Head of caudate nucleus (tissue), 42 donors: ENCODE results near the gene TRNP1.
"Not testable (repeated sequence)": the region's sequence is repeated elsewhere in the genome, so short reads cannot be mapped to it uniquely, and the experiment has no call there.

Source experiments
- DNase-seq, 42 donors: peaks; one replicate each; pipeline versions ENCODE4 v3.0.0 to v3.0.0-alpha.2; 2020 to 2021; ENCODE audit warnings: mixed read lengths in 7 of 42
- intact Hi-C: fragments of 100-400 bp; cut with DNase I; formaldehyde crosslinking; loops from one replicate; pipeline ENCODE4 v1.15.0; 2022

TRNP1 gene

DNA sequence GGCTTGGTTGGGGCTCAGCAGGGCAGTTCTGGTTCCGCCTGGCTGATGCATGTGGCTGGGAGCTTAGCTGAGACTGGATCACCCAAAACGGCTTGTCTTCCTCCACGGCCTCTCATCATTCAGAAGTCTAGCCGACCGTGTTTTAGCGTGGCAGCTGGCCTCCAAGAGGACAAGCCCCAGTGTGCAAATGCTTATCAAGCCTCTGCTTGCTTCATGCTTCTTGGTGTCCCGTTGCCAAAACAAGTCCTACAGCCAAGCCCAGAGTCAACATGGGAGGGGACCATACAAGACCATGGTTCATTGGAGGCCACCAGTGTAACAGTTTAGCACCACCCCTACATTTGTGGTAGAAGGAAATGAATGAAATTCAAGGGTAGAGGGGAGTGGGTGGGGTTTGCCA, 22.7 kb upstream of the TRNP1 start:
- intact Hi-C loops = no loop called here
- DNase-seq = no peak

DNA sequence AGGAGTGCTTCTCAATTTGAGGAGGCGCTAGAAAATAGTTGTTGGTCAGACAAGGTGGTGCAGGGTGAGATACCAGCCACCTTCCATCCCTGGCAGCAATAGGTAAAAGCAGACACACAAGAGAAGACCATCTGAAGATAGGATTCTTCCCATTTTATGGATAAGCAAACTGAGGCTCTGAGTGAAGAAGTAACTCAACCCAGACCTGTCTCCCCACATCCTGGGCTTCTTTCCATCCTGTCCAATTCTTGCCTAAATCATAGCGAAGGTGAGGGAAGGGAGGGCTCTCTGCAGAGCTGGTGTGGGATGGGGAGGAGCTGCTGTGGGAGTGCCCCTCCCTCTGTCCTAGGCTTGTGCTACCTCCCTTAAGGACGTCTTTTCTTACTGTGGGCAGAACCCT, 21.9 kb upstream of the TRNP1 start:
- DNase-seq = no peak
- intact Hi-C loops = no loop called here

DNA sequence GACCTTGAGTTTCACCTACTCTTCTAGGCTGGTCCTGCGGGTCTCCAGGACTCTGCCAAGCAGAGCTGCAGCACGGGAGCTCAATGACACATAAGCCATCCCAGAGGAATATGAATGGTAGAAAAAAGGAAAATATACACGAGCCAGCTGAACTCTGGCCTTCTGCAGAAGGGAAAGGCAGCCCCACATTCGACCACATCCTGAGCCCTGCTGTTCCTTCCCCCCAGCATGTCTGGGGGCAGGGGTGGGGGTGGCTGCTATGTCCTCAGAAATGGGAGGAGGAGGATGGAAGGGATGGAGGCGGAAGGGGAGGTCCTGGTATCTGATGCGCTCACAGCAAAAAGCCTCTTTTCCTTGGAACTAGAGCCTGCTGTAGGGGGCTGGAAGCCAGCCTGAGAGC, 21.1 kb upstream of the TRNP1 start:
- intact Hi-C loops = no loop called here

DNA sequence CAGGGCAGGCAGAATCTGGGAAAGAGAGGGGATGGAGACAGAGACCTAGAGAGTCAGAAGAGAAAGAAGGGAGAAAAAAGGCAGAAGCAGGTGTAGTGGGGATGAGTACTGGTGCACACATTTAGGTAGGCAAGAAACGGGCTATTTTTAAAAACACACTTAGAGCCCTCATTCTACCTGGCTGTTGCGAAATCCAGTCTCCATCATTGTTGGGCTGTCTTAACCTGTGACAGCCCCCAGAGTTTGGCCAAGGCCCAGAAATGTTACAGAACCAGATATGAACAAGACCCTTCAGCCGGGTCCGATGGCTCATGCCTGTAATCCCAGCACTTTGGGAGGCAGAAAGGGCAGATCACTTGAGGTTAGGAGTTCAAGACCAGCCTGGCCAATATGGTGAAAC, 20.7 kb upstream of the TRNP1 start:
- intact Hi-C loops = no loop called here
- no peak for DNase-seq

More for the DNA sequence above, 21.1 kb upstream of the TRNP1 start:
- no peak for DNase-seq

DNA sequence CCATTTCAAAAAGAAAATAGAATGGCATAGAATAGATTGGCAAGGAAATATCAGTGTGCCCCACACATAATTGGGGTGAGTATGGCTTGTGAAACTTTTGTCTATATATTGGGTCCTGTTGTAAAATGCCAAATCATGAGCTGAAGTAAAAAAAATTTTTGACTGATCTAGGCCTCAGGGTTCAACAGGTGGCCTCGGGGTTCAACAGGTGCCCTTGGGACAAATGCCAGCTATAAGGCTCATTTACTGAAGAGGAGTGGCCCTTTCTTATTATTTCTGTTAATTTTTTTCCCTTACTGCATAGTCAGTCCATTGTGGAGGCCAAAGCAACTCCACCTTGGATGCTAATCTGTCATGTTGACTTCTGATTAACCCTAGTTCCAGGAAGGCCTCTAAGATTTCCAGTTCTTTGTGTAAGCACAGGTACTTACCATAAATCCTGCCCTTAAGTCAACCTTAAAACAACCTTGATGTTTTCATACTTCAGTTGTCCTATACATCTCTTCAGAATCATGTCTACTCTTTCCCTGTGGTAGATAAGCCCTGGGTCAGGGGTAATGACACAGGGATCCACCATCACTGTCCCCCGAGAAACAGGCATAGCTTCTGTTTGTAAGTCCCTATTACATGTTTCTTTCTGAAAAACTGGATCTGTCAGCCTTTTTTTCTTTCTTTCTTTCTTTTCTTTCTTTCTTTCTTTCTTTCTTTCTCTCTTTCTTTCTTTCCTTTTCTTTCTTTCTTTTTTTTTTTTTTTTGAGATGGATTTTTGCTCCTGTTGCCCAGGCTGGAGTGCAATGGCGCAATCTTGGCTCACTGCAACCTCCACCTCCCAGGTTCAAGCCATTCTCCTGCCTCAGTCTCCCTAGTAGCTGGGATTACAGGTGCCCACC, 16.6 kb upstream of the TRNP1 start:
- DNase-seq = no peak
- intact Hi-C loops = no loop called here

DNA sequence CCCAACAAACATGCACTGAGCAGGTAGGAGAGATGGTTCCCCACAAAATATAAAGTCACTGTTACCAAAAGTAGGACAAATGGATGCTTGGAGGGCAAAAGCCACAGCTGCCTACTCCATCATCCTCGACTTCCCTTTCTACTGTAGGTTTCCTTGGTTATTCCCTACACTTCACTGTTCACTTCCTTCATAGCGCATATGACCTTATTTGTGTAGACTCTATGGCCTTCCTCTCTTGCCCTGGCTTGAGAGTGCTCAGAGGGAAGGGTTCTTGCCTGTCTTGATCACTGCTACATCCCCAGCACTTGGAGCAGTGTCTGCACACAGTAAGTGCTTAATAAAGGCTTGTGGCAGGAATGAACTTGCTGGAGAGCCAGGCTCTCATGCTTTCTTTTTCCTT, 14.6 kb upstream of the TRNP1 start:
- no peak for DNase-seq
- intact Hi-C loops = no loop called here

DNA sequence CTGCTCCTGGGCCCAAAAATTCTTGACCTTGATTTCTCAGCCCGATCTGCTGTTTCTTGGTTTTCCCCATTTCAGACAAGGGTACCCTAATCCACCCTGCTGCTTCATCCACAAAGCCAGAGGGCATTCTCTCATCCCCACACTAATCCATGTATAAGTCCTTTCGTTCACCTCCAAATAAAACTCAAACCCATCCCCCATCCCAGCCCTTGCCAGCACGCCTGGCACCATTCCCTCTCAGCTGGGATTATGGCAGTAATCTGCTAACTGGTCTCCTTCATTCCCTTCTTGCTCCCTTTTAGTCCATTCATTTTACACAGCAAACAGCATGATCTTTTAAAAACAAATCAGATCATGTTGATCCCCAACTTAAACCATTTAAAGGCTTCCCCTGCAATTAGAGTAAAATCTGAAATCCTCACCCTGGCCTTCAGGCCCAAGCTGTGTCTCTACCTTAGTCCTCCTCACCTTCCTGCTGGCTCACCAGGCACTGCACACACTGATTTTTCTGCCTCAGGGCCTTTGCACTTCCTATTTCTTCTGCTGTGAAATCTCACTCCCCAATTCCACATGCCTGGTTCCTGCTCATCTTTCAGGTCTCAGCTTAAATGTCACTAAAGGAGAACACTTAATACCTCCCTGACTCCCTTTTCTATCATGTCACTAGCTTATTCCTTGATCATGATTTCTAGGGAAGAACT, 12.2 kb upstream of the TRNP1 start:
- no peak for DNase-seq
- intact Hi-C loops = no loop called here

DNA sequence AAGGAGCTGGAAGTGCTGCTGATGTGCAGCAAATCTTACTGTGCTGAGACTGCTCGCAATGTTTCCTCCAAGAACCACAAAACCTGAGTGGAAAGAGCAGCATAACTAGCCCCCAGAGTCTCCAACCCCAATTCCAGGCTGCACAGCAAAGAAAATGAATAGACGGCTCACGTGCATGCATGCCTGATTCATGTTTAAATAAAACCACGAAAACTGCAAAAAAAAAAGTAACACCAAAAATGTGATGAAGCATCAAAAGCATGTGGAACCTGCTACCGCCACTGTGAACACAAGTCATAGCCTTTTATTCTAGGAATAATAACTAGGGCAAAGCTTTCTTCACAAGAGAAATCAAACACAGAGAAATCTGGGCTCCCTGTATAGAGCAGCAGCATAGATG, 9.6 kb upstream of the TRNP1 start:
- intact Hi-C loops = no loop called here
- no peak for DNase-seq

DNA sequence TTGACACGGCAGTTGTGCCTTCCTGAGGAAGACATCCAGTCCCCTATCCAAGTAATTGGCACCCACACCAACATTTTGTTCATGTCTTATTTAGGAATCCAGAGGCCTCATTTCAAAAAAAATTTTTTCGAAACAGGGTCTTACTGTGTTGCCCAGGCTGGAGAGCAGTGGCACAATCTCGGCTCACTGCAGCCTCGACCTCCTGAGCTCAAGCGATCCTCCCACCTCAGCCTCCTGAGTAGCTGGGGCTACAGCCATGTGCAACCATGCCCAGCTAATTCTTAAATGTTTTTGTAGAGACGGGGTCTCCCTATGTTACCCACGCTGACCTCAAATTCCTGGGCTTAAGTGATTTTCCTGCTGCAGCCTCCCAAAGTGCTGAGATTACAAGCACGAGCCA, 9.2 kb upstream of the TRNP1 start:
- no peak for DNase-seq
- intact Hi-C loops = no loop called here

DNA sequence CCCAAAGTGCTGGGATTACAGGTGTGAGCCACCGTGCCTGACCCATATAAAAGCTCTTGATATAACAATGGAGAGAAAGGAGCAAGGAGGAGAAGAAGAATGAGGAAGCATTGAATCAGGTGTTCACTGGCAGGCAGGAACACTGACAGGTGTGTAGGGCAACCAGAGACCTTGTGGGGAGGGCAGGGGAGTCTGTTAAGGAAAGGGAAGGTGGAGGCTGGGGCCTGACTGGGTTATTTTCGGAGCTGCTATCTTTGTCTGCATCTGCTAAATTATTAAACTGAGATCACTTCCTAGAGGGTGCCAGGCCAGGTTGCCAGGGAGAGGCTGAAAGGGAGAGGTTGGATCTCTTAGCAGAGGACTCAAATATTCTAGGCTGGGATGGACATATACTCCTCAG, 6.8 kb upstream of the TRNP1 start:
- peak in 34 of 42 donors; percentile 14 to 85 (median 53) for DNase-seq

DNA sequence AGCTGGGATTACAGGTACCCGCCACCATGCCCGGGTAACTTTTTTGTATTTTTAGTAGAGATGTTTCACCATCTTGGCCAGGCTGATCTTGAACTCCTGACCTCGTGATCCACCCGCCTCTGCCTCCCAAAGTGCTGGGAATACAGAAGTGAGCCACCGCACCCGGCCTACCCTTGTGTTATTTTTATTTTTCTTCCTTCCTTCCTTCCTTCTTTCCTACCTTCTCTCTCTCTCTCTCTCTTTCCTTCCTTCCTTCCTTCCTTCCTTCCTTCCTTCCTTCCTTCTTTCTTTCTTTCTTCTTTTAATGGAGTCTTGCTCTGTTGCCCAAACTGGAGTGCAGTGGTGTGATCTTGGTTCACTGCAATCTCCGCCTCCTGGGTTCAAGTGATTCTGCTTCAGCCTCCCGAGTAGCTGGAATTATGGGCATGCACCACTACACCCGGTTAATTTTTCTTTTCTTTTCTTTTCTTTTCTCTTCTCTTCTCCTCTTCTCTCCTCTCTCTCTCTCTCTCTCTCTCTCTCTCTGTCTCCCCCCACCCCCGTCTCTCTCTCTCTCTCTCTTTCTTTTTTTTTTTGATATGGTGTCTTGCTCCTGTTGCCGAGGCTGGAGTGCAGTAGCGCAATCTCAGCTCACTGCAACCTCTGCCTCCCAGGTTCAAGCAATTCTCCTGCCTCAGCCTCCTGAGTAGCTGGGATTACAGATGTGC, 3.9 kb upstream of the TRNP1 start:
- DNase-seq, intact Hi-C loops: not testable (repeated sequence)

More for the DNA sequence above, 6.8 kb upstream of the TRNP1 start:
- intact Hi-C loops = no loop called here

DNA sequence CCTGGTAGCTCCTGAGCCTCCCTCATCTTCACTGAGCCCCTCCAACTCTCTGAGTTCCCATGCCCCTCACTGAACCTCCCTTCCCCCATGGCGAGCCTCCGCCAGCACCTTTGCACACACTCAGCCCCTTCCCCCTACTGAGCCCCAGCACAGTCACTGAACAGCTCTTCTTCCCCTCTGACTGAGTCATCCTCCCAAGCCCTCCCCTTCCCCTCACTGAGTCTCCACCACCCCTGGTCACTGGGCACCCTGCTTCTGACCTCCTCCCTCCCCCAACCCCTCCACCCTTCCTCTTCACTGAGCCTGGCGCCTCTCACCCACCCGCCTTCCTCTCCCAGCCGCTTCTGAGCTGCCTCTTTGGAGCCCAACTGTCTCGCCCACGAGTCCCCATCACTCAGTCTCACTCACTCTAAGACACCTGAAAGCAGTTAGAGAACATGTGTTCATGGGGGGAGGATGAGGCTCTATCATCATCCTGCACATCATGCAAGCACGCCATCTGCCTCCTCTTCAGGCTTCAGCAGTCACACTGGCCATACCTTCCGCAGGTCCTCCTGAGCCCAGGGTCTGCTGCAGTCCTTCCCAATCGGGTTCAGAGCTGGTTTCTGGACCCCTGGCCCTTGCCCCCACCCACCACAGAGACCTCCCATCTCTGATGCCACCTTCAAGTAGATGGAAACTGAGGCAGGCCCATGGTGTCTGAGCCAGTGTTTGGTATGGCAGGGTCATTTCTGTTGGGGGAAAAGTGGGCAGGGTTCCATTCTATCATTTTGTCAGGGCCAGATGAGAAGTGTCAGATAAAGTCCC, 2.0 kb upstream of the TRNP1 start:
- peak in 41 of 42 donors; percentile 35 to 93 (median 67) for DNase-seq
- intact Hi-C loops = no loop called here

DNA sequence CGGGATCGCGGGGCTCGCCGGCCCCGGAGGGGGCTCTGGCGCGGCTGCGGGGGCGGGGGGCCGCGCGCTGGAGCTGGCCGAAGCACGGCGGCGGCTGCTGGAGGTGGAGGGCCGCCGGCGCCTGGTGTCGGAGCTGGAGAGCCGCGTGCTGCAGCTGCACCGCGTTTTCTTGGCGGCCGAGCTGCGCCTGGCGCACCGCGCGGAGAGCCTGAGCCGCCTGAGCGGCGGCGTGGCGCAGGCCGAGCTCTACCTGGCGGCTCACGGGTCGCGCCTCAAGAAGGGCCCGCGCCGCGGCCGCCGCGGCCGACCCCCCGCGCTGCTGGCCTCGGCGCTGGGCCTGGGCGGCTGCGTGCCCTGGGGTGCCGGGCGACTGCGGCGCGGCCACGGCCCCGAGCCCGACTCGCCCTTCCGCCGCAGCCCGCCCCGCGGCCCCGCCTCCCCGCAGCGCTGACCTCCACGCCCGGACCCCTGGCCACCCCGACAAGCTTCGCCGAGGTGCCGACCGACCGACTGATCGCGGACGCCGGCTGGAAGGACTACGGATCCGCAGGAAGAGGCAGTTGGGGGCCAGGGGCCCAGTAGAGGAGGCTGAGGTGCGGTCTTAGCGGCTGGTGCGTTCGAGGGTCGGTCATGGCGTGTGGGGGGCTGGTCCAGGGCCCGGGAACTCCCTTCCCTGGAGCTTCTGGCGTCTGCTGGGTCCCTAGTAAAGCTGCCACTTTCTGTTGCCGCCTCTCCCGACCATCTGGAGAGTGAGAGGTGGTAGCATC, 711 bp downstream of the TRNP1 start:
- peak in 6 of 42 donors; percentile 20 to 42 (median 36) for DNase-seq

DNA sequence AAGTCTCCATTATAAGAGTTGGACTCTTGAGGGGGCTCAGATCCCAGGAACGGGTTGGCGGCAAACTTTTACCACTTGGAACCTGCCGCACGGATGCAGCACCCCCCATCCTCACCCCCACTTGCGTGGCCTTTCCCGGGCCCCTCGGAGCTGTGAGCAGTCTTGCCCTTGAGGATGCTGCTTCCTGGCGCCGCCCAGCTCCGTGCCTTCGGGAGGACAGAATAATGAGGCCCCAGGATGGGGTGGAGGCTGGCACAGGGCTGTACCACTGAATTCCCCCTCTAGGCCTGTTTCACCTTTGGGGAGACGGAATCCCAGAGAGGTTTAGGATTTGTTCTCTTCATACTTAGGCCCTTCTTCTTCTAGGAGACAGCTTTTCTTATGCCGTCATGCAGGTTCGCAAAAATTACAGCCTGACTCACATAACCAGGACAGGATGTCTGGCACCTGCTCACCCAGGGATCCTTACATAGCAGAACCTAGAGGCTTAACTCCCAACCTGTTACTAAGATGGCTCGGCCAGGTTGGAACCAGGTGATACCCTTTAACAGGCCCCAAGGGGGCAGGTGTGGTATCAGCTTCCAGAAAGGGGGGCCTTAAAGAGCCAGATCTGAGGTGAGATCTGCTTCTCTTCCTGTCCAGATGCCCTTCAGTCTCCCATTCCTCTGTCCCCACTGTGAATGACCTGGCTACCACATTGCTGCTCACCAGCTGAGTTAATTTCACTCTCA, 1.5 kb downstream of the TRNP1 start:
- intact Hi-C loops = no loop called here
- peak in 22 of 42 donors; percentile 15 to 71 (median 50) for DNase-seq

More for the DNA sequence above, 711 bp downstream of the TRNP1 start:
- intact Hi-C loops = no loop called here

DNA sequence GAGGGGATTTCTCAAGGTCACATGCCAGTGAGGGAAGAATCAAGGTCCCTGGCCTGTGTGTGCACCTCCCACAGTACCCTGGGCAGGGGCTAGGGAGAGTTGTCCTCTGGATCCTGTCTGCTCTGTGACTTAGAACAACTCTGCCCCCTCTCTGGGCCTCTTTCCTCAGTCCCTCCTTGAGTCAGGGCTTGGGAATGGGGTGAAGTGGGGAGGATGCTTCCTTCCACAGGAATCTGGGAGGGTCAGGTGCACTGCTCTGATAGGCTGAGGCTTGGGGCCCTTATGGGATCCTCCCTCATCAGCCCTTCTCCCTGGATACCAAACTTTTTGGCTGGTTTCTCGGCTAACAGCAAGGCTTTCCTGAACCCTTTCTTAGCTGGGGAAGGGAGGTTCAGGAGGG, 2.5 kb downstream of the TRNP1 start:
- intact Hi-C loops = no loop called here

DNA sequence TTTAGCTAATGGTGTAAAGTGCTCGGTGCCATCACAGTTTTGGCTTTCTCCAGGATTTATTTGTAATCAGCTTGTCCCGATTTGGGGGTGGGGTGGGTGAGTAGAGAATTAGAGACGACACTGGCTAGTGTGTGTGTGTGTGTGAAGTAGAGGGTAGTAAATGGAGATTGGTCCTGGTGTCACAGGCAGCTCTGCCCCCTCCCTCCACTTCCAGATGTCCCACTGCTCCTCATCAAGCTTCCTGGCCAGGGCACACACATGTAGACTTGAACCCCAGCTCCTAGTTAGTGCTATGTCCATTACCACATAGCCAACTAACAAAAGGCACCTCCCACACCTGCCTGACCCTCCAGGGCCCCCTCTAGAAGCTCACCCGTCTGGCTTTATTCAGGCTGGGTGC, 3.2 kb downstream of the TRNP1 start:
- intact Hi-C loops = no loop called here

More for the DNA sequence above, 2.5 kb downstream of the TRNP1 start:
- no peak for DNase-seq

DNA sequence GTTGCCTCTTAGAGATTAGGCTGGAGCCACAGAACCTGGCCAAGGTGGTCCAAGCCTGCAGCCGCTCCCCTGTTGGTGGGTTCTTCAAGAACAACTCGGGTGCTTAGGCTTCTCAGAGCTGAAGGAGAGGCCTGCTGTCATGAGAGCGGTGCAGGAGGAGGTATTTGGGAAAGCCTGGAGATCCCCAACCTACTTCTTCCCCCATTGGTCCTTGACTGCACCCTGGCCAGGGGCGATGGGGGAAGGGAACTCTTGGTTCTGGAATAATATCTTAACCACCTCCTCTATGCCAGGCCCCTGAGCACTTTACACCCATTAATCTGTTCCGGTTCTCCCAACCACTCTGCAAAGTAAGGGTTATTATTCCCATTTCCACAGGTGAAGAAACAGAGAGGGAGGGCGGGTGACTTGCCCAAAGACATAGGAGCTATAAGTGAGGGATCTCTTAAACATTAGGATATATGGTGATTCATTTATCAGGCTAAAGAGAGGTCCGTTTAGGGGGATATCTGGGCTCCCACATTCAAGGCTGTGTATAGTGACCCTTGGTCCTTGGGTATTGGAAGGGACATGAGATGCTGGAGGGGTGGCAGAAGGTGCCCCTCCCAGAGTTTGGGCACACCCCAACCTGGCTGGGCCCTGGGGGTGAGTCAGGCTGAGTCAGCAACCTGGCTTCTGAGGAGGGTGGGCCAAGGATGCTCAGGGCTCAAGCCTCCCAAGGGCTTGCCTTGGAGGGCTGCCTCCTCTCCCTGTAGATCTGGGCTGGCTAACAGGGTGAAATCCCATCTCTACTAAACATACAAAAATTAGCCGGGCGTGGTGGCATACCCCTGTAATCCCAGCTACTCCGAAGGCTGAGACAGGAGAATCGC, 5.2 kb downstream of the TRNP1 start:
- intact Hi-C loops = no loop called here
- DNase-seq = no peak

More for the DNA sequence above, 3.2 kb downstream of the TRNP1 start:
- DNase-seq = no peak
